Omental fat pad (tissue), 4 donors: ENCODE data around the gene AUTS2. TPM values are rescaled to one million over a fixed set of nuclear protein-coding genes. Genes with fewer than 3 reads are reported as not detected.

Experiments
- ATAC-seq: fragments of 150-250 bp; one replicate; pipeline ENCODE4 v1.9.1; 2016; ENCODE audit warnings: mild to moderate bottlenecking, moderate library complexity; ENCODE audit not compliant: low FRiP score
- DNase-seq: peaks from one replicate; pipeline ENCODE4 v3.0.0-alpha.2; 2019; ENCODE audit warnings: low spot score
- total RNA-seq, 4 donors: library from RNA; depleted of rRNA; stranded (reverse); fragments of >200 nt; gene quantifications; one replicate each; pipeline ENCODE4 v1.1.0, GENCODE V29; 2016
- TF ChIP-seq, protein P1 (sequence below), 3 donors: fragments of 450-650 bp; IDR thresholded peaks; one replicate each; pipeline ENCODE4 v1.5.1; 2016 to 2017; ENCODE audit warnings: antibody characterized with exemption in 3 of 3, mild to moderate bottlenecking in 3 of 3, moderate library complexity in 2 of 3

Gene AUTS2
- total RNA-seq, 4 donors from 2014 or later, result 13.2 to 27.0 (median 21.2) TPM

DNA sequence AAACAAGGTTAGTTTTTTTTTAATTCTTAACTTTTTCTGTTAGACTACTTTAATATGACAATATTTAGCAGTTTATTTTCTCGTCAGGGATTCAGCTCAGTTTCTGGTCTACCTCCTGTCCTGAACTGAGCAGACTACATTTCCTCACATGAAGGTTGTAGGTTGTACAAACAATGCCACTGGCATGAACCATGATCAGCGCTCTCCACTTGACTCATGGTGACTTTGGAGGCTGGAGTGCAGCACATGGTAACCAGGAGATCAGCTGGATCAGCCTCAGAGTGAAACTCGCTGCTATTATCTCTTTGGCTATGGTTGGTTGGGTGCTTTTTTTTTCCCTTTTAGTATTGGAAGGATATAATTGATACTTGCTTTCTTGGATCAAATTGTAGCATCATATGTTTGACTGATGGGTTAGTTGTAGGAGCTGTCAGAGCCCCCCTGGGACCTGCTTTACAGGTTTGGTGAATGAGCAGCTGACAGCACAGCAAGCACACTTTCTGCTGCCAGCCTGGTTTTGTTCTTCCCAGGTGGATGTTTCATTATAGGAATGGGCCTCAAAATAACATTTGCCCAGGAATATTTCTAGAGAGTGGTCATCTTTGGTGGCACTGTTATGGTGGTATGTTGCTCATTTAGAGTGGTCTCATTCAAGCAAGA is 556.4 kb downstream of the AUTS2 start:
- ATAC-seq (no peak), DNase-seq (no peak)

DNA sequence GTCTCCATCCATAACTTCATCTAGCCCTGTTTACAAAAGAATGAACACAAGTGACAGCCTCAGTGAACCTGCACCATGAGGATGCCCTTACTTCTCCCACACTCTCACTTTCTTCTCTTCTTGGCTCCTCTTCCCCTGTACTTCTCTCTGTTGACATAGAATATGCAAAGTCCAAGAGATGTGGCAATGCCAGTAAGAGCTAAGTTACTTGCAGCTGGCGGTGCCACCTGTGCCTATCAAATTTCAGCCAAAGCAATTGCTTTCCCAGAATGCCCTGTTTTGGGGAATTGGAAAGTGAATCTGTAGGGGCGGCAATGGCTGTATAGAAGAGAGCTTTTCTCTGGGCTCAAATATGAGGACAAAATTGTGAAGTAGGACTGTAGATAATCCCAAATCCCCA is 557.8 kb downstream of the AUTS2 start:
- no peak for ATAC-seq

More for the DNA sequence above, 556.4 kb downstream of the AUTS2 start:
- TF ChIP-seq, protein P1, sequence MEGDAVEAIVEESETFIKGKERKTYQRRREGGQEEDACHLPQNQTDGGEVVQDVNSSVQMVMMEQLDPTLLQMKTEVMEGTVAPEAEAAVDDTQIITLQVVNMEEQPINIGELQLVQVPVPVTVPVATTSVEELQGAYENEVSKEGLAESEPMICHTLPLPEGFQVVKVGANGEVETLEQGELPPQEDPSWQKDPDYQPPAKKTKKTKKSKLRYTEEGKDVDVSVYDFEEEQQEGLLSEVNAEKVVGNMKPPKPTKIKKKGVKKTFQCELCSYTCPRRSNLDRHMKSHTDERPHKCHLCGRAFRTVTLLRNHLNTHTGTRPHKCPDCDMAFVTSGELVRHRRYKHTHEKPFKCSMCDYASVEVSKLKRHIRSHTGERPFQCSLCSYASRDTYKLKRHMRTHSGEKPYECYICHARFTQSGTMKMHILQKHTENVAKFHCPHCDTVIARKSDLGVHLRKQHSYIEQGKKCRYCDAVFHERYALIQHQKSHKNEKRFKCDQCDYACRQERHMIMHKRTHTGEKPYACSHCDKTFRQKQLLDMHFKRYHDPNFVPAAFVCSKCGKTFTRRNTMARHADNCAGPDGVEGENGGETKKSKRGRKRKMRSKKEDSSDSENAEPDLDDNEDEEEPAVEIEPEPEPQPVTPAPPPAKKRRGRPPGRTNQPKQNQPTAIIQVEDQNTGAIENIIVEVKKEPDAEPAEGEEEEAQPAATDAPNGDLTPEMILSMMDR (IDR thresholded peaks at IDR 0.05), result no peak

DNA sequence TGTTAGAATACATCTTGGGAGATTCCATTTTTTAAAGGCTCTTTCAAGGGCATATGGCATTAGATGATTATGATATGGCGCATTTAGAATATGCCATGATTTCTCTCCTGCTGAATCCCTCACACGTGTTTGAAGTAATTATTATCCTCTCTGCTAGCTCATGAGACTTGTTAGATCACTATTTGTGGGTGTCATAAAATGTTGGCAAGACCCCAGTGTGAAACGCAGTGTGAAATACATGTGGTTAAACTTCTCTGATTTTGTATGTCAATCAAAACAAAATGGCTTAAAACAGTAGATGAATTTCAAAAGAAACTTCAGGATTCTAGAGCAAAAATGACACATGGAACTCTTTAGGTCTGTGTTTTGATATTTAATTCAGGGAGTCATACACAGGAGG is 560.8 kb downstream of the AUTS2 start:
- no peak for ATAC-seq
- no peak for DNase-seq
- TF ChIP-seq, protein P1 (IDR thresholded peaks at IDR 0.05), result no peak

More for the DNA sequence above, 557.8 kb downstream of the AUTS2 start:
- TF ChIP-seq, protein P1 (IDR thresholded peaks at IDR 0.05), result no peak
- DNase-seq, result no peak

DNA sequence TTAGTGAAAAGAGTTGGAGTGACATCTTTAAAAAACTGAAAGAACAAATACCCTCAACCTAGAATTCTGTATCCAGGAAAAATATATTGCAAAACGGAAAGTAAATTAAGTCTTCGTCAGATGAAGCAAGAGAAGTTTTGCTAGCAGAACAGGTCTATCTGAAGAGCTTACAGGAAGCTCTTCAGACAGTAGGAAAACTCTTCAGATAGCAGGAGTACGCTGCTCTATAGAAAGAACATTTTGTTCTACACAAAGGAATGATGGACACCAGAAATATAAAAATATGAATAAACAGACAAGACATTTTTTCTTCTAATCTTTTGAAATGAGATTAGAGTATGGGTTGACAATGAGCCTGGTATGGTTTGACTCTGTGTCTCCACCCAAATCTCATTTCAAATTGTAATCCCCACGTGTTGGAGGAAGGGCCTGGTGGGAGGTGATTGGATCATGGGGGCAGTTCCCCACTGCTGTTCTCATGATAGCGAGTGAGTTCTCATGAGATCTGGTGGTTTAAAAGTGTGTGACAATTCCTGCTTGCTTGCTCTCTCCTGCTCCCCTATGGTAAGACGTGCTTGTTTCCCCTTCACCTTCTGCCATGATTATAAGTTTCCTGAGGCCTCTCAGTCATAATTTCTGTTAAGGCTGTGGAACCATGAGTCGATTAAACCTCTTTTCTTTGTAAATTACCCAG is 567.3 kb downstream of the AUTS2 start:
- DNase-seq (no peak), ATAC-seq (no peak)
- TF ChIP-seq, protein P1 (IDR thresholded peaks at IDR 0.05), result no peak

DNA sequence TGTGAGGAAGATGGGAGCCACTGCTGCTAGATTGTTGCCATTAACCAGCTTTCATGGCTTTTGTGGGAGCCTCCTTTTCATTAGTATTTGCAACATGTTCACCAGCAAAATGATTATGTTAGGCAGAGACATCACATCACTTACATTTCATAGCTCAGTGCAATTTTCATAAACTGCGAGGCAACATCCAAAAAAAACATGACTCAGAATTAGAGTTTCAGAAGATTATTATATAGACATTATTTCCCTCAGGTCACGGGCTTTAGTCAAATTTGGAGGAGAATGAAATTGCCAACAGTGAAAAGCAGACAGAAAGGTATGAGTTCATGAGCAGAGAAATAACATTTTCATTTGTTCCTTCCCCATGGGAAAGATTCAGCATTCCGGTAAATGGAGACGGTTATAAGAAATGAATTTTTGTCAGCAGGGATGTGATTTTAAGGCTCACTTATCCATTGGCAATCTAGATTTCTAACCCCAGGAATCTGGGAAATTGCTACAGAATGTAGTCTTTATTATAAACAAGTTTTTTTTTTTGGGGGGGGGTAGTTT is 573.2 kb downstream of the AUTS2 start:
- ATAC-seq, result no peak
- TF ChIP-seq, protein P1 (IDR thresholded peaks at IDR 0.05), result no peak

DNA sequence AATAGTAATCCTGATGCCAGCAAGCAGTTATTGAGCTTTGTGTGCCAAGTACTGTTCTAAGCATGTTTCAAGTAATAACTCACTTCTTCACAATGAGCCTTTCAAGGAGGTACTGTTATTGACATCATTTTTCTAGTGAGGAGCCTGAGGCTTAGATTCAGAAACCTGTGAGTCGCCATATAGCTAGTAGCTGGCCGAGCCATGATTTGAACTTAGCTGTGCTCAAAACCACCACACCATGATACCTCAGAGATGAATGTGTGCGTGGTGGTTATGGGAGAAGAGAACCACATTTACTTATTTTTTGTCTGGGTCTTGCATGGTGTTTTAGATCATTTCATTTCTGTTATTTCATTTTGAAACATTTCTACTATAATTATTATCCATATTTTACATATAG is 578.9 kb downstream of the AUTS2 start:
- ATAC-seq (no peak), DNase-seq (no peak)
- TF ChIP-seq, protein P1 (IDR thresholded peaks at IDR 0.05), result no peak

More for the DNA sequence above, 573.2 kb downstream of the AUTS2 start:
- no peak for DNase-seq
